ENCODE data around the gene SNCAIP. TPM values are rescaled to one million over a fixed set of nuclear protein-coding genes. Genes with fewer than 3 reads are reported as not detected.

The SNCAIP gene
- total and polyA plus RNA-seq, 2 of the 4 experiments (the other 2 are of a cell fraction): 15.3 to 19.0 TPM

GRCh38 chr5:122471031-122471751 is 159.2 kb downstream of the SNCAIP start:
- no peak overlapping the region for H2AFZ ChIP-seq (replicated peaks; ENCODE audit: low read length, poor library complexity)
- no peak overlapping the region for H3K27ac ChIP-seq (ENCODE audit: insufficient read depth, low read length)
- no peak overlapping the region for H4K91ac ChIP-seq (ENCODE audit: insufficient read depth, low read depth, low read length)
- no peak overlapping the region for H2BK20ac ChIP-seq (ENCODE audit: low read depth, low read length)
- TF ChIP-seq USF2 (IDR thresholded peaks at IDR 0.05; ENCODE audit: low read depth, low read length): no peak
- no peak for TF ChIP-seq POLR2A (IDR thresholded peaks at IDR 0.05; ENCODE audit: low read depth, low read length)
- TF ChIP-seq MXI1 (IDR thresholded peaks at IDR 0.05; ENCODE audit: borderline replicate concordance, low read depth, low read length): no peak
- no peak for TF ChIP-seq RFX5 (IDR thresholded peaks at IDR 0.05; ENCODE audit: low read depth, low read length)
- TF ChIP-seq BHLHE40 (IDR thresholded peaks at IDR 0.05; ENCODE audit: low read depth, low read length): no peak
- H2BK120ac ChIP-seq (ENCODE audit: low read depth, low read length): no peak overlapping the region
- no peak overlapping the region for H4K5ac ChIP-seq (ENCODE audit: low read depth, low read length)
- no peaks in the 10 kb centered on the region for H3K36me3 ChIP-seq (ENCODE audit: control insufficient read depth, insufficient read depth, low read length)
- H2BK15ac ChIP-seq (ENCODE audit: low read depth, low read length): no peak overlapping the region
- intact Hi-C loops (cut with micrococcal nuclease): no loop called here
- no peaks in the 10 kb centered on the region for H4K20me1 ChIP-seq (ENCODE audit: insufficient read depth, low read length)
- H3K14ac ChIP-seq (replicated peaks; ENCODE audit: low read depth, low read length): no peak overlapping the region
- CTCF ChIA-PET: interaction anchor here (0.6 kb wide), 1 partner anchor 881 kb away, joined by 3 read pairs; no protein-coding TSS in a partner anchor
- no TSS peak for BruUV-seq (replicated peaks)
- H3K56ac ChIP-seq (ENCODE audit: extremely low read depth, insufficient read depth, low read length): no peak overlapping the region
- H2BK5ac ChIP-seq (ENCODE audit: low read depth, low read length, poor library complexity, severe bottlenecking): no peak overlapping the region
- H3K9ac ChIP-seq (ENCODE audit: low read depth, low read length): no peak overlapping the region
- no peak overlapping the region for H3K23ac ChIP-seq (ENCODE audit: low read depth, low read length)
- H3K4me2 ChIP-seq (ENCODE audit: low read depth, low read length): no peak overlapping the region
- H3K4me3 ChIP-seq (ENCODE audit: insufficient read depth, low read depth, low read length): no peak overlapping the region
- dilution Hi-C loops (cut with HindIII; ENCODE audit: low sequenced_read_pairs, unreplicated experiment): no loop called here
- H3K18ac ChIP-seq (ENCODE audit: low read depth, low read length): no peak overlapping the region
- no peak overlapping the region for H4K8ac ChIP-seq (ENCODE audit: low read depth in 2 of 2, low read length in 2 of 2)
- no peaks in the 10 kb centered on the region for H3K9me1 ChIP-seq (ENCODE audit: insufficient read depth, low read length)
- no peaks in the 10 kb centered on the region for H3K27me3 ChIP-seq (ENCODE audit: control insufficient read depth, insufficient read depth, low read length)
- H2AK5ac ChIP-seq (ENCODE audit: low read depth, low read length): no peak overlapping the region; the same call in 1 of the 2 replicates
- no peaks in the 10 kb centered on the region for H3K79me1 ChIP-seq (ENCODE audit: low read depth in 1 of 2, low read length in 2 of 2)
- WGBS, 2 experiments (ENCODE audit: extremely low coverage in 2 of 2, insufficient read length in 1 of 2): 93% methylated on average over 2 of the region's 9 CpGs; no CpG with 5 or more reads in 1 of the 2 experiments
- no peaks in the 10 kb centered on the region for H3K9me3 ChIP-seq (ENCODE audit: control insufficient read depth, insufficient read depth, low read length)
- POLR2A ChIA-PET (ENCODE audit: unreplicated experiment): no interaction called here
- no peak overlapping the region for H3K4ac ChIP-seq (ENCODE audit: low read depth, low read length)
- ATAC-seq (ENCODE audit: low read depth): no peak
- in situ Hi-C loops (cut with MboI; ENCODE audit: low sequenced_read_pairs): no loop called here
- H2AK9ac ChIP-seq (replicated peaks; ENCODE audit: low read depth, low read length, poor library complexity): no peak overlapping the region
- DNase-seq: no peak
- no peaks in the 10 kb centered on the region for H3K4me1 ChIP-seq (ENCODE audit: control insufficient read depth, insufficient read depth, low read length)

Data from IMR-90 (cell line).